Spinal cord (tissue), 10 donors: ENCODE results near the gene CDH18. TPM values are rescaled to one million over a fixed set of nuclear protein-coding genes. Genes with fewer than 3 reads are reported as not detected.

Experiments
- DNase-seq, 6 donors: peaks; one replicate each; pipeline versions ENCODE4 v3.0.0 to v3.0.0-alpha.2; 2013 to 2015; ENCODE audit warnings: low spot score in 6 of 6, low read depth in 4 of 6
- H3K27ac ChIP-seq: one replicate; pipeline ENCODE4 v1.5.1; 2013; ENCODE audit warnings: low read depth, low read length, control low read depth
- H3K27me3 ChIP-seq: one replicate; pipeline ENCODE4 v1.6.1; 2013; ENCODE audit warnings: low read length; ENCODE audit not compliant: control insufficient read depth, insufficient read depth
- H3K36me3 ChIP-seq: one replicate; pipeline ENCODE4 v1.6.1; 2013; ENCODE audit warnings: low read length; ENCODE audit not compliant: control insufficient read depth, insufficient read depth
- H3K4me1 ChIP-seq: one replicate; pipeline ENCODE4 v1.6.1; 2013; ENCODE audit warnings: low read length; ENCODE audit not compliant: control insufficient read depth, insufficient read depth
- H3K4me3 ChIP-seq: one replicate; pipeline ENCODE4 v1.5.1; 2013; ENCODE audit warnings: low read depth, low read length, control low read depth
- H3K9me3 ChIP-seq: one replicate; pipeline ENCODE4 v1.6.1; 2013; ENCODE audit warnings: low read length; ENCODE audit not compliant: control insufficient read depth, insufficient read depth
- WGBS: methylation state at CpG from one replicate; pipeline ENCODE4 v1.1.5; 2013; ENCODE audit warnings: missing lambda C conversion rate; ENCODE audit not compliant: insufficient coverage; 5-methylcytosine and 5-hydroxymethylcytosine counted together
- polyA plus RNA-seq, 2 donors: library from polyadenylated mRNA; unstranded; fragments of 120-200 nt; gene quantifications; one replicate each; pipeline ENCODE4 v1.2.1, GENCODE V29; 2013; ENCODE audit not compliant: insufficient read length in 2 of 2
- total RNA-seq, 2 donors: library from RNA; depleted of rRNA in 1 of 2; stranded (reverse); fragments of 120-200 nt in 1 of 2; fragments of >200 nt in 1 of 2; gene quantifications; one replicate each; pipeline versions ENCODE4 v1.2.3 to v1.2.4, GENCODE V29; 2013 to 2014
- donor health status: healthy.

The CDH18 gene
- total and polyA plus RNA-seq, 4 donors, result 22.1 to 90.3 (median 25.4) TPM

DNA sequence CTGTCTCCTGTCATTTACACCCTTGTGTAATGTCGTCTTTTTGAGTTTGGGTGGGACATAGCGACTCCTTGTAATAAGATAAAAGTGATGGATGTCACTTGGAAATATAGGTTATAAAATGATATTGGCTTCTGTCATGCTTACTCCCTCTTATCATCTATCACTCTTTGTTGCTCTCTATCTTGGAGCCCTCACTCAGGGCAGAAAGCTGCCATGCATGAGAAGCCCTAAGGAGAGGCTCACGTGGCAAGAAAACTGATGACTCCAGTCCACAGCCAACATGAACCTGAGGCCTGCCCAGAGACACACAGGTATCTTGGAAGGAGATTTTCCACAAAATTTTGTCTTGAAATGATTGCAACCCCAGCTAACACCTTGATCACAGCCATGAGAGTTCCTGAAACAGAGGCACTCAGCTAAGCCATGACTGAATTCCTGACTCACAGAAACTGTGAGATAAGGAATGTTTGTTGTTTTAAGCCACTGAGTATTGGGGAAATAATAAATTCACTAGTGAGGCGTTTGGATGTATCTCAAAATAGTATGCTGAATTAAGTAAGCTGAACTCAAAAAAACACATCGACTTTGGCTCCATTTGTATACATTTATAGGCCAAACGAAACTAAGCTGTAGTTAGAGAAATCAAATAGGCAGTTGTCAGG lies 216.7 kb downstream of the CDH18 start:
- DNase-seq, result no peak

DNA sequence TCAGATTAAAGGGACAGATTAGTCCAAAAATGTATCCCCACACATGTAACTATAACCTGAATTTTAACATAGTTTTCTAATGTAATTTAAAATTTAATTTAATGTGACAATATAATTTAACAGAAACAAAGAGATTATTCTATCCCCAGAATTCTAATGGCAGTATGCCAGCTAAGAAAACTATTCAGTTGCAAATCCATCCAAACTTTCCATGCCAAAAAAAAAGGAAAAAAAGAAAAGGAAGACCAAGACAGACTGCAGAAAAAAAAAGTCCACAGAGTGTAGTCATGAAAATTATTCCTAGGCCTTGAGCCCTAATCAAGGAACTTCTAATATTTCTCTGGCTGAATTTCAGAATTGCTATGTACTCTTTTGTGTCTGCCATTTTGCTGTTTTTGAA lies 217.6 kb downstream of the CDH18 start:
- no peaks in the 10 kb centered on the region for H3K9me3 ChIP-seq
- DNase-seq, result peak in 1 of 6 donors; percentile 40
- no peak overlapping the region for H3K27ac ChIP-seq
- H3K27me3 ChIP-seq, result no peaks in the 10 kb centered on the region
- no peaks in the 10 kb centered on the region for H3K36me3 ChIP-seq
- no peak overlapping the region for H3K4me3 ChIP-seq
- H3K4me1 ChIP-seq, result no peaks in the 10 kb centered on the region

More for the DNA sequence above, 216.7 kb downstream of the CDH18 start:
- 80% methylated on average over 1 of the region's 6 CpGs for WGBS
- Histone ChIP-seq H3K36me3 (no peaks in the 10 kb centered on the region), H3K27ac (no peak overlapping the region), H3K27me3 (no peaks in the 10 kb centered on the region), H3K4me1 (no peaks in the 10 kb centered on the region), H3K9me3 (no peaks in the 10 kb centered on the region), H3K4me3 (no peak overlapping the region)

DNA sequence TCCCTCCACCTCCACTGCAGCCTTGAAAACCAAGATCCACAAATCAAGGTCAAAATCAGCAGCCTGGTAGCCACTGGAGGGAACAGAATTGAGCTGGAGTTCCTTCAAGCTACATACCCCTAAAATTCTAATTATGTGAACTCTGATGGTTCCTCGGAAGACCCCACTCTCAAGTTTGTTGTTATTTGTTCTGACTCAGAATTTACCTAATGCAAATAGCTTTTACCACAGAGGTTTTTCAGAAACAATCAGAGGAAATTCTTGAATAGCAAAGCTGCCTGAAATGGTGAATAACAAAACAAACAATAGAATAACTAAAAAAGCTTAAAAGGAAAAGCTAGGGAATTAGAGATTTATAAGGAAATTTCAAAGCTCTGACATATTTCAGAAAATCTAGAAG lies 220.0 kb downstream of the CDH18 start:
- Histone ChIP-seq H3K9me3 (no peaks in the 10 kb centered on the region), H3K27me3 (no peaks in the 10 kb centered on the region), H3K27ac (no peak overlapping the region), H3K4me1 (no peaks in the 10 kb centered on the region), H3K36me3 (no peaks in the 10 kb centered on the region), H3K4me3 (no peak overlapping the region)
- WGBS, result no CpG with 5 or more reads among the region's 1 CpG
- no peak for DNase-seq

DNA sequence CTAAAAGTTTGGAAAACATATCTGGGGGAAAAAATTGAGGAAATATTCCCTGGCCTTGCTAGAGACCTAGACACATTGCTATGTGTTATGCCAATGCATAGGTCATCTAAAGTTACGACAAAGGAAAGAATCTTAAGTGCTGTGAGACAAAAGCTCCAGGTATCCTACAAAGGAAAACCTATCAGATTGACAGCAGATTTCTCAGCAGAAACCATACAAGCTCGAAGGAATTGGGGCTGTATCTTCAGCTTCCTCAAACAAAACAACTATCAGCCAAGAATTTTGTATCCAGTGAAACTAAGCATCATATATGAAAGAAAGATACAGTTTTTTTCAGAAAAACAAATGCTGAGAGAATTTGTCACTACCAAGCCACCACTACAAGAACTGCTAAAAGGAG lies 234.4 kb downstream of the CDH18 start:
- H3K4me3 ChIP-seq, result no peak overlapping the region
- H3K4me1 ChIP-seq, result no peaks in the 10 kb centered on the region
- WGBS, result no CpG with 5 or more reads among the region's 2 CpGs
- no peak overlapping the region for H3K27ac ChIP-seq
- H3K9me3 ChIP-seq, result peaks cover 2% of the 10 kb centered on the region
- H3K27me3 ChIP-seq, result no peaks in the 10 kb centered on the region
- no peak for DNase-seq
- H3K36me3 ChIP-seq, result no peaks in the 10 kb centered on the region

DNA sequence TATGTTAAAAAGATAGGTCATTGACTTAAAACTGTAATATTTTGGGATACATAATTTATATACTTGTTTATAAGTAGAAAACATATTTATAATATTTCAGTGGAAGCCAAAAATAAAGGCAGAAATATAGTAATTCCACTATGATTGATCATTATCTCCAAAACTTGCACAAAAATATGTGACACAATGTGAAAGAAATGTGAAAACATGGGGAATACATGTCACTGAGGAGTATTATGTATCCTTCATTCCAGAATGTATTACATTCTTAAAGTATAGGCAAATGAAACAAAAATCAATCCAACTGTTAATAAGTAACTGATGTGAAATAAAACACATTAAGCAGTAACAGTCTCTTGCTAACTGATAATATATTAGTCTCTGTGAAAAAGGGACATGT lies 236.7 kb downstream of the CDH18 start:
- no peaks in the 10 kb centered on the region for H3K27me3 ChIP-seq
- H3K36me3 ChIP-seq, result no peaks in the 10 kb centered on the region
- H3K9me3 ChIP-seq, result peaks cover 2% of the 10 kb centered on the region
- no peak overlapping the region for H3K27ac ChIP-seq
- H3K4me3 ChIP-seq, result no peak overlapping the region
- DNase-seq, result no peak
- H3K4me1 ChIP-seq, result no peaks in the 10 kb centered on the region

DNA sequence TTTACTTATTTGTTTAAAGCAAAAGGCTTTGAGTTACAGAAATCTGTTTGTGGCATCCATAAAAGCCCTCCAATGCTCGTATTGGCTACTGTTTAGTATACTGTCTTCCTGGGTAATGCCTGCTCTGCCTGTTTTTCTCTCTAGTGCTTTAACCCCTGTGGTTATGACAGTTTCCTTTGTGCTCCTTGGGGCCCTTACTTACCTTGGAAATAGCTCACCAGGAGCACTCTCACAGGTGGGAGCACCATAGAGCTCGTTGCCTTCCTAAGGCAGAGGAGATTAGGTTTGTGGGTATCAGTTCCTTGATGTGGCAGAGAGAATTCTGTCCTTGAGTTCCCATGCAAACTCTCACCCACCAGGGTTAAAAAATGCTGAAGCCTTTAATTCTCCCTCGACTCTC lies 242.8 kb downstream of the CDH18 start:
- no peaks in the 10 kb centered on the region for H3K36me3 ChIP-seq
- no peak overlapping the region for H3K4me3 ChIP-seq
- no peaks in the 10 kb centered on the region for H3K27me3 ChIP-seq
- H3K9me3 ChIP-seq, result no peaks in the 10 kb centered on the region
- no peaks in the 10 kb centered on the region for H3K4me1 ChIP-seq
- DNase-seq, result no peak
- 43% methylated on average over 2 of the region's 3 CpGs for WGBS
- no peak overlapping the region for H3K27ac ChIP-seq

DNA sequence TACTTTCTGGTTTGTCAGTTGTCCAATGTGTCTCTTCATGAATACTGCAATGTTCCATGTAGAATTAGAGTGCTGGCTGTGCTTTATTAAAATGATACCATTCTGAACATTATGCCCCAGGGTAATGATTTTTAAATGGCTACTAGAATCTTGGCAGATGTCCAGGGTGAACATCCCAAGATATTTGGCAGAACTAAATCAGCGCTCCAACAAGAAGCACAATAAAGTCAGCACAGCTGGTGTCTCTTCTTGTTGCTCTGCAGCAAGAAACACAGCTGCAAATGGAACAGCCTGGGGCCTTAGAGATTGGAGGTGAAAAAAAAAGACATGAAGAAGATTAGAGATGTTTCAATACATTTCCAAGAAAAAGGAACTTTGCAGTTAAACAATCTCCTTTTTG lies 248.3 kb downstream of the CDH18 start:
- H3K27me3 ChIP-seq, result no peaks in the 10 kb centered on the region
- no peaks in the 10 kb centered on the region for H3K9me3 ChIP-seq
- DNase-seq, result peak; percentile 12 to 88 (median 25)
- no peak overlapping the region for H3K27ac ChIP-seq
- H3K4me3 ChIP-seq, result no peak overlapping the region
- WGBS, result no CpG with 5 or more reads among the region's 1 CpG
- no peaks in the 10 kb centered on the region for H3K36me3 ChIP-seq
- H3K4me1 ChIP-seq, result no peaks in the 10 kb centered on the region

DNA sequence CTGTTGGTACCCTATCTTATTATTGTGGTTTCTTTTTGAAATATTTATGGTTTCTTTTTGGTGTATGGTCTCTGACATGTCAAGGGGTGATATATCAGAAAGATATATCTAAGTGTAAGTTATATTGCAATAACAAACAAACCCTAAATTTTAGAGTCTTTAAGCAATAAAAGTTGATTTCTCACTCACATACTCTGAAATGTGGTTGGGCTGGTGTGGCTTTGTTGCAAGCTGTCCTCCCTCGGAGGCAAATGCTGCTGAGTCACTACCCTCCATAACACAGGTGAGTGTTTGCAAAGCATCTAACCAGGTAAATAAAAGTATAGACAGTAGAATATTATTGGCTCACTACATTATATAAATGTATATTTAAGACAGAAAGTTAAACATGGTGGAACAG lies 253.2 kb downstream of the CDH18 start:
- Histone ChIP-seq H3K4me3 (no peak overlapping the region), H3K27ac (no peak overlapping the region), H3K9me3 (no peaks in the 10 kb centered on the region), H3K27me3 (no peaks in the 10 kb centered on the region), H3K4me1 (no peaks in the 10 kb centered on the region), H3K36me3 (no peaks in the 10 kb centered on the region)
- no peak for DNase-seq
- no CpG with 5 or more reads among the region's 1 CpG for WGBS

DNA sequence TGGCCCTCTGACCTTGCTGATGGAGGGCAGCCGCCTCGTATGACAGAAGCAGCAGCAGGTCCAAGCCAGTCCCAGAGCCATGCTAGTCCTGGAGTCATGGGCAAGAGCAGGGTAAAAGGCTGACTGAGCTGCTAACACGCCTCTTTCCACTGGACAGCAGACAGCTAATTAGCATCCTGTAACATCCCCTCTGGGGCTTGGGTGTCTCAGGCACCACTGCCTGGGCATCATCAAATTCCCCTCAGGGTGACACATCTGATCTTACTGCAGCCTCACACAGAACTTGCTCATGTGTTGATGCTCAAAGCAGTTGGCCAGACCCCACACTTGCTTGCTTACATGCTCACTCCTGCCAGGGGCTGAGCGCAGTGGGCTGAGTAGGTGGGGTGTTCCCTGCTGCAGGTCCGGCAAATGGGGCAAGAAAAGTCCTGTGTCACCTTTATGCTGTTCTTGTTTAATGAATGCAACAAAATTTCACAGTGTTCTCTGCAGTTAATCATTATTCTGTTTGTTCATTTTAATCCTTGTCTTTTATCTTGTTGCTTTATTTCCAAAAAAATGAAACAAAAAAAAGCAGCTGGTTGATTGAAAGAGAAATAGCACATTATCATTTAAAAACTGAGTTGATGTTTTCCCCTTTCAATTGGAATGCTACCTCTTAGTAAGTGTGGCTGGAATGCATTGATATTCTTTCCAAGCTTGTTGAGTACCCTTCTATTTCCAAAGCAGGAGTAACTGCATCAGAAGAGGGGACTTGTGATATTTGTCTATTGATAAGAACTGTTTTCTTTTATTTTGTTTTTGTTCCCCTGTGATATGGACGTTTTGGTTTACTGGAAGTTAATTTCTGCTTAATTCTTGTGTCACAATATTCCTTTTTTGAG lies 254.1 kb downstream of the CDH18 start:
- H3K27ac ChIP-seq, result no peak overlapping the region
- no peaks in the 10 kb centered on the region for H3K27me3 ChIP-seq
- H3K4me3 ChIP-seq, result no peak overlapping the region
- WGBS, result 94% methylated on average over 5 of the region's 6 CpGs
- H3K9me3 ChIP-seq, result no peaks in the 10 kb centered on the region
- no peak for DNase-seq
- no peaks in the 10 kb centered on the region for H3K36me3 ChIP-seq
- no peaks in the 10 kb centered on the region for H3K4me1 ChIP-seq

DNA sequence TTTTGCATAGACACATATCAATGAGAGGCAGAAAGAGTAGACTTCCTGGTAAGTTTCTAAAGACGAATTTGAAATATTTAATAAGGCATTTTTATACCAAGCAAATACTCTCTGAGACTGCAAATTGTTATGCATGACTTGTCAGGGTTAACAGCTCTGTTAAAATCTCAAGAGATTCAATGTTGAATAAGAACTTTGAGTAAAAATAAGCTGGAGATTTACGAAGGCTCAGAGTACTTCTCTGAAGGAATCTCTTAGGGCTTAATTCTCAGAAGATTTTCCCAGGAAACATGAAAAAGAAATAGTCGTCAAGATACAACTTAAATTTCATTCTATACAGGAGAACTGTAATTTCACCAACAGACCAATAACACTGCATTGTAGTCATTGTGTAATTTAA lies 259.4 kb downstream of the CDH18 start:
- no CpG with 5 or more reads among the region's 3 CpGs for WGBS
- Histone ChIP-seq H3K4me1 (no peaks in the 10 kb centered on the region), H3K4me3 (no peak overlapping the region), H3K27ac (no peak overlapping the region), H3K36me3 (no peaks in the 10 kb centered on the region), H3K9me3 (no peaks in the 10 kb centered on the region), H3K27me3 (no peaks in the 10 kb centered on the region)
- no peak for DNase-seq
